G401 (cell line): Measurements from ENCODE around the gene UBN1. TPM values are rescaled to one million over a fixed set of nuclear protein-coding genes. Genes with fewer than 3 reads are reported as not detected.

ENCODE experiments used
- DNase-seq: peaks from one replicate; pipeline ENCODE4 v3.0.0-alpha.2; 2015; ENCODE audit warnings: low spot score
- in situ Hi-C: cut with HindIII; loops from 2 replicates; pipeline ENCODE4 v1.10.0; 2016; ENCODE audit warnings: low sequenced_read_pairs, mixed read lengths
- total RNA-seq: library from RNA; depleted of rRNA; stranded (reverse); fragments of >200 nt; shearing (Covaris generic); gene quantifications from 2 replicates; pipeline ENCODE4 v1.2.3, GENCODE V29; 2014; rRNA removed

Gene UBN1
- 22.6 and 24.7 TPM in 2 replicates for total RNA-seq

- in situ Hi-C loops = no loop called here
- DNase-seq = peak; percentile 93
Observed at GRCh38 chr16:4846901-4847773, at the start of gene UBN1, which contains the start of gene GLYR1. TSS of gene UBN1 (plus strand) at chr16:4847481. CDS start at chr16:4852918, 5,437 bp downstream. TSS of gene GLYR1 (minus strand) at chr16:4847288. CDS start at chr16:4847265, 23 bp downstream.

- in situ Hi-C loops = no loop called here
- no peak for DNase-seq
Observed at GRCh38 chr16:4797805-4798252, 49.5 kb upstream of the UBN1 start.

GRCh38 chr16:4798456-4798855, 48.8 kb upstream of the UBN1 start:
- in situ Hi-C loops = no loop called here
- no peak for DNase-seq

GRCh38 chr16:4799171-4799855, 48.0 kb upstream of the UBN1 start:
- no peak for DNase-seq
- in situ Hi-C loops = no loop called here

- in situ Hi-C loops = no loop called here
- DNase-seq = peak; percentile 93
Observed at GRCh38 chr16:4800290-4801041, 46.8 kb upstream of the UBN1 start.

GRCh38 chr16:4801051-4801961, 46.0 kb upstream of the UBN1 start:
- in situ Hi-C loops = no loop called here
- no peak for DNase-seq

- DNase-seq = peak; percentile 86
- in situ Hi-C loops = no loop called here
Observed at GRCh38 chr16:4801962-4802658, 45.2 kb upstream of the UBN1 start, which contains the start of gene ROGDI. TSS of gene ROGDI (minus strand) at chr16:4802633. CDS start at chr16:4802571, 62 bp downstream.

GRCh38 chr16:4802659-4803287, 44.5 kb upstream of the UBN1 start:
- DNase-seq = peak; percentile 94
- in situ Hi-C loops = no loop called here

GRCh38 chr16:4803401-4803844, 43.9 kb upstream of the UBN1 start:
- in situ Hi-C loops = no loop called here

GRCh38 chr16:4803898-4804762, 43.2 kb upstream of the UBN1 start:
- DNase-seq = no peak
- in situ Hi-C loops = no loop called here

More at GRCh38 chr16:4803401-4803844, 43.9 kb upstream of the UBN1 start:
- DNase-seq = no peak

- in situ Hi-C loops = no loop called here
- DNase-seq = peak; percentile 16
Observed at GRCh38 chr16:4805231-4805630, 42.0 kb upstream of the UBN1 start.

GRCh38 chr16:4806280-4806679, 41.0 kb upstream of the UBN1 start:
- in situ Hi-C loops = no loop called here
- DNase-seq = no peak

GRCh38 chr16:4811242-4811641, 36.0 kb upstream of the UBN1 start:
- in situ Hi-C loops = no loop called here
- DNase-seq = no peak

- in situ Hi-C loops = no loop called here
- DNase-seq = no peak
Observed at GRCh38 chr16:4811773-4812172, 35.5 kb upstream of the UBN1 start.

- DNase-seq = no peak
- in situ Hi-C loops = no loop called here
Observed at GRCh38 chr16:4813251-4814003, 33.9 kb upstream of the UBN1 start.

- in situ Hi-C loops = no loop called here
- no peak for DNase-seq
Observed at GRCh38 chr16:4814046-4814445, 33.2 kb upstream of the UBN1 start.
